OCI-LY1 (cell line): ENCODE results near the gene ANKRD11.

ENCODE experiments used
- H2AFZ ChIP-seq: fragments of 200-600 bp; sonication (generic), shearing (Covaris generic); 2 replicates; pipeline ENCODE4 v1.6.0; 2014; ENCODE audit warnings: antibody characterized with exemption, mild to moderate bottlenecking, low read length
- H3F3A ChIP-seq: fragments of 200-600 bp; sonication (generic), shearing (Covaris generic); 2 replicates; pipeline ENCODE4 v1.6.0; 2014; ENCODE audit warnings: mild to moderate bottlenecking, antibody characterized with exemption, low read length, moderate library complexity; ENCODE audit not compliant: insufficient read depth
- H3K27ac ChIP-seq: fragments of 200-600 bp; sonication (generic); 2 replicates; pipeline ENCODE4 v1.5.1; 2014; ENCODE audit warnings: low read length, mixed run types, mild to moderate bottlenecking, low read depth; ENCODE audit not compliant: poor library complexity, severe bottlenecking
- H3K27me3 ChIP-seq: fragments of 200-600 bp; sonication (generic); 2 replicates; pipeline ENCODE4 v1.6.0; 2014; ENCODE audit warnings: antibody characterized with exemption, mild to moderate bottlenecking, low read length, moderate library complexity; ENCODE audit not compliant: insufficient read depth
- H3K36me3 ChIP-seq: fragments of 200-600 bp; sonication (generic); 2 replicates; pipeline ENCODE4 v1.6.1; 2014; ENCODE audit warnings: mild to moderate bottlenecking, antibody characterized with exemption, low read length, moderate library complexity, mixed read lengths; ENCODE audit not compliant: insufficient read depth
- H3K4me1 ChIP-seq: fragments of 200-600 bp; sonication (generic); 2 replicates; pipeline ENCODE4 v1.5.1; 2014; ENCODE audit warnings: mild to moderate bottlenecking, low read length, moderate library complexity; ENCODE audit not compliant: insufficient read depth, severe bottlenecking
- H3K4me2 ChIP-seq: fragments of 200-600 bp; sonication (generic), shearing (Covaris generic); 2 replicates; pipeline ENCODE4 v1.6.1; 2014; ENCODE audit warnings: low read length
- H3K4me3 ChIP-seq: fragments of 200-600 bp; sonication (generic); 2 replicates; pipeline ENCODE4 v1.5.1; 2014; ENCODE audit warnings: low read length, low read depth, mild to moderate bottlenecking, mixed read lengths; ENCODE audit not compliant: poor library complexity, severe bottlenecking
- H3K79me2 ChIP-seq: fragments of 200-600 bp; shearing (Covaris generic); 2 replicates; pipeline ENCODE4 v1.6.1; 2016; ENCODE audit warnings: mixed run types, low read length, mixed read lengths; ENCODE audit not compliant: insufficient read depth
- H3K9ac ChIP-seq: fragments of 200-600 bp; sonication (generic), shearing (Covaris generic); 2 replicates; pipeline ENCODE4 v1.6.1; 2014; ENCODE audit warnings: mild to moderate bottlenecking, low read length, mixed read lengths
- H3K9me2 ChIP-seq: fragments of 200-600 bp; sonication (generic), shearing (Covaris generic); 2 replicates; pipeline ENCODE4 v1.6.1; 2014; ENCODE audit warnings: low read depth, mild to moderate bottlenecking, low read length, mixed read lengths
- H3K9me3 ChIP-seq: fragments of 200-600 bp; shearing (Covaris generic); 2 replicates; pipeline ENCODE4 v1.6.1; 2014; ENCODE audit warnings: low read length, mixed read lengths
- H4K20me1 ChIP-seq: fragments of 200-600 bp; sonication (generic), shearing (Covaris generic); 2 replicates; pipeline ENCODE4 v1.6.0; 2016; ENCODE audit warnings: mild to moderate bottlenecking, low read length; ENCODE audit not compliant: insufficient read depth
- CTCF ChIP-seq: fragments of 200-600 bp; sonication (generic), shearing (Covaris generic); IDR thresholded peaks from 2 replicates; pipeline ENCODE4 v1.5.1; 2017; ENCODE audit warnings: mild to moderate bottlenecking, antibody characterized with exemption, low read length, moderate library complexity, mixed read lengths
- EZH2 ChIP-seq: fragments of 200-600 bp; sonication (generic), shearing (Covaris generic); IDR thresholded peaks from 2 replicates; pipeline ENCODE4 v1.8.0; 2017; ENCODE audit warnings: borderline replicate concordance, mixed run types, mild to moderate bottlenecking, antibody characterized with exemption, low read length, moderate library complexity, mixed read lengths

The ANKRD11 gene

GRCh38 chr16:89411335-89411850 is 79.0 kb downstream of the ANKRD11 start:
- Histone ChIP-seq H3K27ac (no peak overlapping the region), H4K20me1 (no peaks in the 10 kb centered on the region), H3K9me3 (no peaks in the 10 kb centered on the region), H3K4me2 (no peak overlapping the region), H2AFZ (no peak overlapping the region), H3K79me2 (peaks cover 93% of the 10 kb centered on the region), H3F3A (no peaks in the 10 kb centered on the region), H3K9me2 (no peaks in the 10 kb centered on the region), H3K4me3 (no peak overlapping the region), H3K9ac (no peak overlapping the region), H3K36me3 (peaks cover 3% of the 10 kb centered on the region; the same call in 1 of the 2 replicates), H3K4me1 (peaks cover 47% of the 10 kb centered on the region), H3K27me3 (no peaks in the 10 kb centered on the region)
- TF ChIP-seq EZH2, result no peak
- no peak for TF ChIP-seq CTCF

- Histone ChIP-seq H3K27ac (no peak overlapping the region), H3K9me2 (no peaks in the 10 kb centered on the region), H3K9ac (no peak overlapping the region), H3K4me2 (no peak overlapping the region), H2AFZ (no peak overlapping the region), H3K79me2 (peaks cover 93% of the 10 kb centered on the region), H3K4me3 (no peak overlapping the region), H3F3A (no peaks in the 10 kb centered on the region), H3K9me3 (no peaks in the 10 kb centered on the region), H3K36me3 (no peaks in the 10 kb centered on the region; the same call in 1 of the 2 replicates), H3K4me1 (peaks cover 48% of the 10 kb centered on the region), H3K27me3 (no peaks in the 10 kb centered on the region), H4K20me1 (no peaks in the 10 kb centered on the region)
- TF ChIP-seq EZH2 (no peak), CTCF (no peak)
These were observed 79.5 kb downstream of the ANKRD11 start for GRCh38 chr16:89410794-89411309.

DNA sequence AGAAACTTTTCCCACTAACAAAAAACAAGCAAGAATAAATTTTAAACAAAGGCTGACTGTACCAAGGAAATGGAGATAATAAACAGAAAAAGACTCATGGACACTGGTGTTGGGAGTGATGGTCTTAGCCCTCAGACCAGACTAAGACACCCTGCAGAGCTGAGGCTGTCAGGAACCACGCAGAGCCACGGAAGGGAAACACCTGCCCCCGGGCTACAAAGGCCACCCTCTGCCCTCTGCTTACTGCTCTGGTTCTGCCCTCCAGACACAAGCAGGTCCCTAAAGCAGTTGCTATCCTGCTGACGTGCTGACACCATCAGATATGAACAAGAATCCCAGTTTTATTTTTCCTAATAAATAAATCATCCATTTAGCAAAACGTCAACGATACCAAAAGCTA is 80.0 kb downstream of the ANKRD11 start:
- H3K9ac ChIP-seq, result no peak overlapping the region
- H3K79me2 ChIP-seq, result peaks cover 93% of the 10 kb centered on the region
- no peaks in the 10 kb centered on the region for H3F3A ChIP-seq
- H3K36me3 ChIP-seq, result no peaks in the 10 kb centered on the region
- no peak overlapping the region for H3K4me3 ChIP-seq
- H3K9me3 ChIP-seq, result no peaks in the 10 kb centered on the region
- H3K9me2 ChIP-seq, result no peaks in the 10 kb centered on the region
- no peaks in the 10 kb centered on the region for H4K20me1 ChIP-seq
- TF ChIP-seq CTCF, result no peak
- TF ChIP-seq EZH2, result no peak
- H2AFZ ChIP-seq, result no peak overlapping the region
- H3K4me1 ChIP-seq, result peaks cover 53% of the 10 kb centered on the region
- H3K4me2 ChIP-seq, result no peak overlapping the region
- no peak overlapping the region for H3K27ac ChIP-seq
- H3K27me3 ChIP-seq, result no peaks in the 10 kb centered on the region
